Endothelial cell of umbilical vein (primary cell): ENCODE measurements around the gene KRTAP10-9. TPM values are rescaled to one million over a fixed set of nuclear protein-coding genes. Genes with fewer than 3 reads are reported as not detected.

Experiments used
- BruUV-seq: library from RNA; stranded (reverse); fragments of 400-500 nt; replicated peaks from 2 replicates; lab custom pipeline; 2021; lab: Mats Ljungman, UMichigan
- CTCF ChIA-PET: fragments of 300-600, 350-600 bp; sonication (Branson Sonifier 250); formaldehyde crosslinking; loops from one replicate; lab custom pipeline; 2021; ENCODE audit warnings: antibody characterized with exemption, inconsistent platforms; lab: Charles Lee
- POLR2A ChIA-PET: fragments of 300-600, 350-600 bp; sonication (Branson Sonifier 250); formaldehyde crosslinking; loops from one replicate; lab custom pipeline; 2021; ENCODE audit warnings: antibody characterized with exemption, inconsistent platforms; lab: Charles Lee
- DNase-seq: peaks from one replicate; pipeline ENCODE4 v3.0.0-alpha.2; 2011; ENCODE audit warnings: low read depth, low spot score
- FAIRE-seq: peaks from 2 replicates; lab custom pipeline; 2011; peaks lifted over from hg19 to GRCh38; lab: Jason Lieb, UNC
- H2AFZ ChIP-seq: 2 replicates; pipeline ENCODE4 v1.6.0; 2012; ENCODE audit warnings: low read depth, low read length, control low read depth, inconsistent platforms
- H3K27ac ChIP-seq: 2 replicates; pipeline ENCODE4 v1.5.1; 2011; ENCODE audit warnings: low read depth, mild to moderate bottlenecking, control low read depth, low read length, moderate library complexity; ENCODE audit not compliant: insufficient read depth
- H3K27me3 ChIP-seq, 2 experiments: 2 replicates each; pipeline versions ENCODE4 v1.6.0 to v1.6.1; 2011; ENCODE audit warnings: low read length in 2 of 2, mixed read lengths in 1 of 2; ENCODE audit not compliant: control insufficient read depth in 2 of 2, insufficient read depth in 2 of 2
- H3K36me3 ChIP-seq, 2 experiments: 2 replicates in 1 of 2; 3 replicates in 1 of 2; pipeline ENCODE4 v1.5.1; 2011; ENCODE audit warnings: low read length in 2 of 2, mild to moderate bottlenecking in 1 of 2, moderate library complexity in 1 of 2; ENCODE audit not compliant: control insufficient read depth in 2 of 2, insufficient read depth in 2 of 2; ENCODE audit errors: extremely low read depth in 1 of 2
- H3K4me1 ChIP-seq: 3 replicates; pipeline ENCODE4 v1.5.1; 2011; ENCODE audit warnings: mild to moderate bottlenecking, low read length; ENCODE audit not compliant: control insufficient read depth, insufficient read depth; ENCODE audit errors: extremely low read depth
- H3K4me2 ChIP-seq: 2 replicates; pipeline ENCODE4 v1.6.1; 2011; ENCODE audit warnings: low read length, control low read depth, mixed read lengths; ENCODE audit not compliant: insufficient read depth
- H3K4me3 ChIP-seq, 3 experiments: fragments of 200-600 bp in 1 of 3; sonication (generic), shearing (Covaris generic) in 1 of 3; replicated peaks in 1 of 3; 2 replicates each; pipeline ENCODE4 v1.5.1; 2011 to 2016; ENCODE audit warnings: control low read depth in 3 of 3, low read length in 3 of 3, mild to moderate bottlenecking in 2 of 3, inconsistent platforms in 1 of 3, low read depth in 1 of 3, moderate library complexity in 1 of 3; ENCODE audit not compliant: insufficient read depth in 1 of 3
- H3K79me2 ChIP-seq: 2 replicates; pipeline ENCODE4 v1.6.0; 2012; ENCODE audit warnings: low read length, inconsistent platforms; ENCODE audit not compliant: control insufficient read depth, insufficient read depth
- H3K9ac ChIP-seq: replicated peaks from 2 replicates; pipeline ENCODE3; 2011; ENCODE audit warnings: low read length, control low read depth; ENCODE audit not compliant: insufficient read depth; ENCODE audit errors: extremely low read depth
- H3K9me1 ChIP-seq: replicated peaks from 3 replicates; pipeline ENCODE4 v1.6.0; 2011; ENCODE audit warnings: mild to moderate bottlenecking, low read length; ENCODE audit not compliant: control insufficient read depth, insufficient read depth; ENCODE audit errors: extremely low read depth
- H3K9me3 ChIP-seq: replicated peaks from 2 replicates; pipeline ENCODE4 v1.5.1; 2012; ENCODE audit warnings: low read length, inconsistent platforms; ENCODE audit not compliant: control insufficient read depth, insufficient read depth
- H4K20me1 ChIP-seq: replicated peaks from 2 replicates; pipeline ENCODE3; 2011; ENCODE audit warnings: mild to moderate bottlenecking, low read length; ENCODE audit not compliant: control insufficient read depth, insufficient read depth; ENCODE audit errors: extremely low read depth
- EZH2 ChIP-seq: IDR thresholded peaks from 2 replicates; pipeline ENCODE4 v1.6.1; 2012; ENCODE audit warnings: borderline replicate concordance, low read depth, mild to moderate bottlenecking, moderate library complexity, low read length, inconsistent platforms; ENCODE audit not compliant: severe bottlenecking
- FOS ChIP-seq: IDR thresholded peaks from 2 replicates; pipeline ENCODE4 v1.6.1; 2011; ENCODE audit warnings: mild to moderate bottlenecking, low read length, moderate library complexity, borderline replicate concordance; ENCODE audit not compliant: insufficient read depth
- GATA2 ChIP-seq: IDR thresholded peaks from 2 replicates; pipeline ENCODE4 v1.7.0; 2011; ENCODE audit warnings: low read depth, mild to moderate bottlenecking, moderate library complexity, mixed read lengths, low read length; ENCODE audit not compliant: insufficient read length, insufficient read depth
- JUN ChIP-seq: IDR thresholded peaks from 2 replicates; pipeline ENCODE4 v1.6.1; 2011; ENCODE audit warnings: borderline replicate concordance, low read depth; ENCODE audit not compliant: insufficient read length, insufficient read depth
- MYC ChIP-seq: IDR thresholded peaks from one replicate; pipeline ENCODE4 v1.6.1; 2011; ENCODE audit warnings: mild to moderate bottlenecking, low read depth, low read length
- POLR2A ChIP-seq: IDR thresholded peaks from 2 replicates; pipeline ENCODE4 v1.6.1; 2012; ENCODE audit warnings: low read depth, mild to moderate bottlenecking, control low read depth, low read length
- POLR2AphosphoS5 ChIP-seq: IDR thresholded peaks from 2 replicates; pipeline ENCODE4 v1.6.1; 2012; ENCODE audit warnings: low read depth, mild to moderate bottlenecking, control low read depth, low read length, moderate library complexity; ENCODE audit not compliant: insufficient read depth
- dilution Hi-C: fragments of 300-500 bp; cut with MboI; formaldehyde crosslinking; loops from one replicate; pipeline ENCODE4 v1.15.0; 2019; ENCODE audit warnings: low sequenced_read_pairs; ENCODE audit not compliant: extremely low pct_ligation_motif_present
- intact Hi-C: fragments of 100-400 bp; cut with micrococcal nuclease; formaldehyde crosslinking; loops from one replicate; pipeline ENCODE4 v1.10.0; 2022
- polyA plus RNA-seq, 4 experiments: library from polyadenylated mRNA; depleted of rRNA in 3 of 4; stranded (reverse) in 3 of 4; unstranded in 1 of 4; fragments of >200 nt; gene quantifications; 2 replicates each; pipeline versions ENCODE4 v1.2.1 to v1.2.3, GENCODE V29; 2011 to 2012; ENCODE audit warnings: missing spikeins in 1 of 4
- total RNA-seq: library from RNA; stranded (reverse); gene quantifications from 2 replicates; pipeline ENCODE4 v1.2.3, GENCODE V29; 2021
- TF ChIP-seq, protein P1 (sequence below), 2 donors: IDR thresholded peaks; 1 replicate in 1 of 2; 2 replicates in 1 of 2; pipeline ENCODE4 v1.5.1; 2011; ENCODE audit warnings: low read length in 2 of 2, mild to moderate bottlenecking in 2 of 2, moderate library complexity in 2 of 2, control low read depth in 1 of 2, inconsistent platforms in 1 of 2, low read depth in 1 of 2; ENCODE audit not compliant: insufficient read depth in 1 of 2; ENCODE audit errors: extremely low read depth in 1 of 2
- TF ChIP-seq, protein P2 (sequence below): IDR thresholded peaks from 2 replicates; pipeline ENCODE4 v1.6.1; 2011; ENCODE audit not compliant: insufficient read depth, insufficient read length

The KRTAP10-9 gene
- total and polyA plus RNA-seq, 2 donors (not counting 3 experiments of a cell fraction or from before 2014, with no cell fraction given), result not detected

DNA sequence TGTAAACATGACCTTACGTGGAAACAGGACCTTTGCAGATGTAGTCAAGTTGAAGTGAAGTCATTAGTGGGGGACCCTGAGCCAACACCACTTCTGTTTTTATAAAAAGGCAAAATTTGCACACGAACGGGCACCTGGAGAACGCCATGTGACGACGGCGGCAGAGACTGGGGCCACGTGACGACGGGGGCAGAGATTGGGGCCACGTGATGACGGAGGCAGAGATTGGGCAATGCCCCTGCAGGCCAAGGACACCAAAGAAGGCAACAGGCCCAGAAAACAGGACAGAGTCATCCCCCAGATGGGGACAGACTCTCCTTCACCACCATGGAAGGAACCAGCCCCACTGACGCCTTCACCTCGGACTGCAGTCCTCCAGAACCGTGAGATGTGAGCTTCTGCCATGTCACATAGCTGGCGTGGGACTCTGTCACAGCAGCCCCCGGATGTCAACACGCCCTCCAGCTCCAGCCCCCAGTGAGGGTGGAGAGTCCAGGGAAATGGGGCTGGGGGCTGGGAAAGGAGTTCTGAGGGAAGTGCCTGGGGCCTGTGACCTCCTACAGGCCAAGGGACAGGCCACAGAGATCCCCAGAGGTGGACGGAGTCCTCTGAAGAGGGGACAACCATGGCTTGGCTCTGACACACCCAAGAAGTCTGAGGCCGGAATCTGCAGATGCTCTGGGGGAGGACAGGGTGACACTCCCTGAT lies 23.5 kb downstream of the KRTAP10-9 start:
- FAIRE-seq (no peak), DNase-seq (no peak)
- no peak for TF ChIP-seq POLR2A
- TF ChIP-seq MYC, result no peak
- TF ChIP-seq JUN, result no peak
- no peak for TF ChIP-seq FOS
- no peak for TF ChIP-seq EZH2
- no peak for TF ChIP-seq POLR2AphosphoS5
- TF ChIP-seq, protein P1, sequence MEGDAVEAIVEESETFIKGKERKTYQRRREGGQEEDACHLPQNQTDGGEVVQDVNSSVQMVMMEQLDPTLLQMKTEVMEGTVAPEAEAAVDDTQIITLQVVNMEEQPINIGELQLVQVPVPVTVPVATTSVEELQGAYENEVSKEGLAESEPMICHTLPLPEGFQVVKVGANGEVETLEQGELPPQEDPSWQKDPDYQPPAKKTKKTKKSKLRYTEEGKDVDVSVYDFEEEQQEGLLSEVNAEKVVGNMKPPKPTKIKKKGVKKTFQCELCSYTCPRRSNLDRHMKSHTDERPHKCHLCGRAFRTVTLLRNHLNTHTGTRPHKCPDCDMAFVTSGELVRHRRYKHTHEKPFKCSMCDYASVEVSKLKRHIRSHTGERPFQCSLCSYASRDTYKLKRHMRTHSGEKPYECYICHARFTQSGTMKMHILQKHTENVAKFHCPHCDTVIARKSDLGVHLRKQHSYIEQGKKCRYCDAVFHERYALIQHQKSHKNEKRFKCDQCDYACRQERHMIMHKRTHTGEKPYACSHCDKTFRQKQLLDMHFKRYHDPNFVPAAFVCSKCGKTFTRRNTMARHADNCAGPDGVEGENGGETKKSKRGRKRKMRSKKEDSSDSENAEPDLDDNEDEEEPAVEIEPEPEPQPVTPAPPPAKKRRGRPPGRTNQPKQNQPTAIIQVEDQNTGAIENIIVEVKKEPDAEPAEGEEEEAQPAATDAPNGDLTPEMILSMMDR (IDR thresholded peaks at IDR 0.05; ENCODE audit: extremely low read depth in 1 of 2, insufficient read depth in 1 of 2, low read depth in 1 of 2, low read length in 2 of 2), result no peak
- TF ChIP-seq, protein P2, sequence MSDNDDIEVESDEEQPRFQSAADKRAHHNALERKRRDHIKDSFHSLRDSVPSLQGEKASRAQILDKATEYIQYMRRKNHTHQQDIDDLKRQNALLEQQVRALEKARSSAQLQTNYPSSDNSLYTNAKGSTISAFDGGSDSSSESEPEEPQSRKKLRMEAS, result no peak
- TF ChIP-seq GATA2, result no peak
- Histone ChIP-seq H3K79me2 (no peaks in the 10 kb centered on the region), H2AFZ (no peak overlapping the region), H3K9me3 (no peaks in the 10 kb centered on the region), H3K9ac (no peak overlapping the region), H3K27me3 (no peaks in the 10 kb centered on the region), H3K36me3 (no peaks in the 10 kb centered on the region), H4K20me1 (no peaks in the 10 kb centered on the region), H3K4me3 (no peak overlapping the region), H3K4me2 (no peak overlapping the region), H3K27ac (no peak overlapping the region), H3K4me1 (no peaks in the 10 kb centered on the region), H3K9me1 (no peaks in the 10 kb centered on the region)
- intact Hi-C loops (no loop called here), dilution Hi-C loops (no loop called here)
- CTCF ChIA-PET, result no interaction called here
- POLR2A ChIA-PET, result no interaction called here
- BruUV-seq, result no TSS peak
